Ascending aorta (tissue), 2 donors: ENCODE measurements around the gene DTYMK. TPM values are rescaled to one million over a fixed set of nuclear protein-coding genes. Genes with fewer than 3 reads are reported as not detected.

ENCODE experiments used
- DNase-seq, 2 donors: peaks; one replicate each; pipeline ENCODE4 v3.0.0-alpha.2; 2019; ENCODE audit warnings: low spot score in 2 of 2
- H3K27ac ChIP-seq, 2 donors: fragments of 200-600 bp; sonication (generic); one replicate each; pipeline ENCODE4 v1.5.1; 2016 to 2017; ENCODE audit warnings: mild to moderate bottlenecking in 1 of 2
- H3K27me3 ChIP-seq: fragments of 200-600 bp; sonication (generic); one replicate; pipeline ENCODE4 v1.5.1; 2017
- H3K36me3 ChIP-seq, 2 donors: fragments of 200-600 bp; sonication (generic); one replicate each; pipeline ENCODE4 v1.5.1; 2016
- H3K4me1 ChIP-seq, 2 donors: fragments of 200-600 bp; sonication (generic); one replicate each; pipeline ENCODE4 v1.5.1; 2016 to 2017; ENCODE audit warnings: mild to moderate bottlenecking in 1 of 2
- H3K4me3 ChIP-seq, 2 donors: fragments of 200-600 bp; sonication (generic); one replicate each; pipeline ENCODE4 v1.5.1; 2016 to 2017; ENCODE audit warnings: mild to moderate bottlenecking in 1 of 2
- H3K9me3 ChIP-seq, 2 donors: fragments of 200-600 bp; sonication (generic); one replicate each; pipeline ENCODE4 v1.5.1; 2016
- CTCF ChIP-seq, 3 experiments: fragments of 200-600 bp in 2 of 3; fragments of 450-650 bp in 1 of 3; sonication (generic) in 2 of 3; IDR thresholded peaks; one replicate each; pipeline ENCODE4 v1.5.1; 2016 to 2019; ENCODE audit warnings: antibody characterized with exemption in 3 of 3, mild to moderate bottlenecking in 1 of 3, moderate library complexity in 1 of 3
- intact Hi-C: fragments of 100-400 bp; cut with DNase I; formaldehyde crosslinking; loops from one replicate; pipeline ENCODE4 v1.15.1; 2023
- total RNA-seq: library from RNA; depleted of rRNA; stranded (reverse); fragments of >200 nt; gene quantifications from one replicate; pipeline ENCODE4 v1.1.0, GENCODE V29; 2016

Gene DTYMK
- total RNA-seq, 1 donor from 2014 or later: 25.0 TPM

DNA sequence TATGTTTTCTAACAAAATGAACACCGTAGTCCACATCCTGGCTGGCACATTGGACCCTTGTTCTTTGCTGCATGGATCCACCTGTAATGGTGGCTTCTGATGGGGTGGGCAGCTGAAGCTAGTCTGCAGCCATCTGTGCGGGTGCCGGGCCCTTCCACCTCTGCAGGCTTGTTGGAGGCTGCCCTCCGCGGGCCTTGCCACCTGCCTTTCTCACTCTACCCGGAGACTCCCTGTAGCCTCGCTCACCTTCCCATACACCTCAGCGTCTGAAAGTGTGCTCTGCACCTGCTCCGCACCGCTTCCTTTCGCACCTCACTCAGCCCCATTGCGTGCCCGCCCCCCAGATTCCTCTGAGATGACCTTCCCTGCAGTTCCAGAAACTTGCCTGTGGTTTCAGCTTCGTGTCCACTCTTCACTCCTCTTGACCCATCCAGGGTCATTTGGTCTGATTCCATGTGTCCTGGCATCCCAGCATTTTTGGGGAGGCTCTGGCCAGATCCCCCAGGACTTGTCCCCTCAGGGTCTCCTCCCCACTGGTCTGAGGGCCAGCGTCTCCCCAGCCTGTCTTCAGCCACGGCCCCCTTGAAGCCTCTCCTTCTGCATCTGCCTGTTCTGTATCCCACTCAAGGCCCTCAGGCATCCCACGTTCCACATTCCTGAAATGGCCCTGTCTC is 31.0 kb downstream of the DTYMK start:
- Histone ChIP-seq H3K9me3 (no peaks in the 10 kb centered on the region), H3K4me3 (no peak overlapping the region), H3K27me3 (no peaks in the 10 kb centered on the region), H3K36me3 (peaks cover 66 to 91% of the 10 kb centered on the region in 2 donors), H3K4me1 (no peaks in the 10 kb centered on the region), H3K27ac (no peak overlapping the region)
- TF ChIP-seq CTCF (IDR thresholded peaks at IDR 0.05): no peak
- no peak for DNase-seq
- intact Hi-C loops: no loop called here

- TF ChIP-seq CTCF (IDR thresholded peaks at IDR 0.05): no peak
- DNase-seq: no peak
- no peak overlapping the region for H3K27ac ChIP-seq
- H3K4me1 ChIP-seq: no peaks in the 10 kb centered on the region
- no peak overlapping the region for H3K4me3 ChIP-seq
- intact Hi-C loops: no loop called here
- no peaks in the 10 kb centered on the region for H3K9me3 ChIP-seq
- H3K36me3 ChIP-seq: peaks cover 55 to 80% of the 10 kb centered on the region in 2 donors
- no peaks in the 10 kb centered on the region for H3K27me3 ChIP-seq
Measured at GRCh38 chr2:241654551-241654950, 32.1 kb downstream of the DTYMK start.

GRCh38 chr2:241653210-241653750 is 33.3 kb downstream of the DTYMK start:
- Histone ChIP-seq H3K4me1 (no peaks in the 10 kb centered on the region), H3K36me3 (peaks cover 49 to 68% of the 10 kb centered on the region in 2 donors), H3K9me3 (no peaks in the 10 kb centered on the region), H3K4me3 (no peak overlapping the region), H3K27me3 (no peaks in the 10 kb centered on the region), H3K27ac (no peak overlapping the region)
- intact Hi-C loops: no loop called here
- TF ChIP-seq CTCF (IDR thresholded peaks at IDR 0.05): no peak
- no peak for DNase-seq

DNA sequence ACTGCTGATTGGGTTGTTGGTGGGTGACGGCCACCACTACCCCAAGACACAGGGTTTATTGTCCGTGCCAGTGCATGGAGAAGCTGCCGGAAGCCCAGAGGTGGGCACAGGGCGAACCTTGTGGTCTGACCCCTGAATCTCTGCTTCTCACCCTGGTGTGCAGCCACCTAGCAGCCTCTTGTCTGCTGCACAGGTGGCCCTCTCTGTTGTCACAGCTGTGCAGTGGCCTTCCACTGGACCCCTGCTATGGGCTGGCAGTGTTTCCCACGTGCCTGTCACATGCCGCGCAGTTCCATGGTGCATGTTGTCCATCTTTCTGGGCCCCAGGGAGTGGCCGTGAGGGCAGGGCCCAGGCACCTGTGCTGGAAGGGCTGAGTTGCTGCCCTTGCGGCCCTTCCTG is 33.9 kb downstream of the DTYMK start:
- H3K9me3 ChIP-seq: no peaks in the 10 kb centered on the region
- no peaks in the 10 kb centered on the region for H3K27me3 ChIP-seq
- peaks cover 49 to 63% of the 10 kb centered on the region in 2 donors for H3K36me3 ChIP-seq
- no peaks in the 10 kb centered on the region for H3K4me1 ChIP-seq
- no peak overlapping the region for H3K27ac ChIP-seq
- no peak for TF ChIP-seq CTCF (IDR thresholded peaks at IDR 0.05)
- DNase-seq: no peak
- H3K4me3 ChIP-seq: no peak overlapping the region
- intact Hi-C loops: no loop called here

- Histone ChIP-seq H3K4me1 (no peaks in the 10 kb centered on the region), H3K4me3 (no peak overlapping the region), H3K36me3 (peaks cover 49 to 58% of the 10 kb centered on the region in 2 donors), H3K27ac (no peak overlapping the region), H3K27me3 (no peaks in the 10 kb centered on the region), H3K9me3 (no peaks in the 10 kb centered on the region)
- intact Hi-C loops: no loop called here
- no peak for TF ChIP-seq CTCF (IDR thresholded peaks at IDR 0.05)
- DNase-seq: no peak
Measured at GRCh38 chr2:241652142-241652541, 34.5 kb downstream of the DTYMK start.
